Tibial nerve (tissue), 4 donors: ENCODE measurements around the gene RFX1. TPM values are rescaled to one million over a fixed set of nuclear protein-coding genes. Genes with fewer than 3 reads are reported as not detected.
"Not testable (repeated sequence)": the region's sequence is repeated elsewhere in the genome, so short reads cannot be mapped to it uniquely, and the experiment has no call there.

ENCODE experiments used
- DNase-seq, 2 donors: peaks; one replicate each; pipeline ENCODE4 v3.0.0-alpha.2; 2019; ENCODE audit warnings: low spot score in 2 of 2
- H3K27ac ChIP-seq, 4 donors: fragments of 200-600 bp; sonication (generic) in 3 of 4; one replicate each; pipeline ENCODE4 v1.5.1; 2017 to 2019; ENCODE audit warnings: mild to moderate bottlenecking in 1 of 4
- H3K27me3 ChIP-seq, 2 donors: fragments of 200-600 bp; sonication (generic) in 1 of 2; one replicate each; pipeline versions ENCODE4 v1.5.1 to v1.6.0; 2017 to 2019
- H3K36me3 ChIP-seq, 3 donors: fragments of 200-600 bp; sonication (generic); one replicate each; pipeline ENCODE4 v1.5.1; 2018 to 2019
- H3K4me1 ChIP-seq, 4 donors: fragments of 200-600 bp; sonication (generic) in 3 of 4; one replicate each; pipeline ENCODE4 v1.5.1; 2017 to 2019
- H3K4me3 ChIP-seq, 4 donors: fragments of 200-600 bp; sonication (generic) in 3 of 4; one replicate each; pipeline ENCODE4 v1.5.1; 2017 to 2019; ENCODE audit warnings: mild to moderate bottlenecking in 1 of 4, moderate library complexity in 1 of 4
- H3K9me3 ChIP-seq, 4 donors: fragments of 200-600 bp; sonication (generic) in 3 of 4; one replicate each; pipeline ENCODE4 v1.5.1; 2017 to 2019
- EP300 ChIP-seq, 2 donors: sonication (generic); formaldehyde crosslinking; IDR thresholded peaks; one replicate each; pipeline ENCODE4 v1.6.1; 2017; ENCODE audit warnings: antibody characterized with exemption in 2 of 2, mild to moderate bottlenecking in 1 of 2
- POLR2A ChIP-seq, 2 donors: fragments of 450-650 bp; IDR thresholded peaks; one replicate each; pipeline ENCODE4 v1.6.1; 2017; ENCODE audit warnings: antibody characterized with exemption in 2 of 2, mild to moderate bottlenecking in 2 of 2, moderate library complexity in 2 of 2
- WGBS, 2 donors: methylation state at CpG; one replicate each; pipeline ENCODE4 v1.1.5; 2018; 5-methylcytosine and 5-hydroxymethylcytosine counted together
- total RNA-seq, 4 donors: library from RNA; depleted of rRNA; stranded (reverse); fragments of >200 nt; gene quantifications; one replicate each; pipeline ENCODE4 v1.1.0, GENCODE V29; 2016
- TF ChIP-seq, protein P1 (sequence below), 5 experiments: fragments of 200-600 bp in 3 of 5; fragments of 450-650 bp in 2 of 5; sonication (generic) in 3 of 5; IDR thresholded peaks; one replicate each; pipeline ENCODE4 v1.5.1; 2016 to 2019; ENCODE audit warnings: antibody characterized with exemption in 5 of 5, mild to moderate bottlenecking in 3 of 5, moderate library complexity in 2 of 5

RFX1 gene
- total RNA-seq, 4 donors from 2014 or later, result 3.1 to 8.4 (median 6.0) TPM

DNA sequence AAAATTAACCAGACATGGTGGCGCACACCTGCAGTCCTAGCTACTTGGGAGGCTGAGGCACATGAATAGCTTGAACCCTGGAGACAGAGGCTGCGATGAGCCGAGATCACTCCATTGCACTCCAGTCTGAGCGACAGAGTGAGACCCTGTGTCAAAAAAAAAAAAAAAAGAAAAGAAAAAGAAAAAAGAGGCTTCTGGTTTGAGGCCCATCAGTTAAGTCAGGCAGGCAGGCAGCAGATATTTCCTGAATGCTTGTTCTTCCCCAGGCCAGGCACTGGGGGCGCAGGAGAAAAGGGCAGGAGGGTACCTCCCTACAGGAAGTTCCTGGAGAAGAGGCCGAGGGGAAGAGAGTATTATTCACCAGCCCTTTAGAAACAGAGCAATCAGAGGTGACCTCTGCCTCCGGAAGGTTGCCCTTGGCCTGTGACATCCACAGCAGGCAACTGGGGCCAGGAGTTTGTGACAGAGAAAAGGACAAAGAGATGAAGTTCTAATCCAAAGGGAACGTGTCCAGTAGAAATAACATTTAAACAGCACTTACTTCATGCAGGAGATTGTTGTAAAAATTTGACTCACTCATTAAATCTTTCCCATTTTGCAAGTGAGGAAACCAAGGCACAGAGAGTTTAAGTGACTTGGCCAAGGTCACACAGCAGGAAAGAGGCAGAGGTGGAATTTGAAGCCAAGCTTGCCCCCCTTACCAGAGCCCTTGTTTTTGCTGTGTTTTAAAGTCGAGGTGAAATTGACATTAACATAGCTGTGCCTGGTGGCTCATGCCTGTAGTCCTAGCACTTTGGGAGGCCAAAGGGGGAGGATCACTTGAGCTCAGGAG is 17.5 kb upstream of the RFX1 start:
- peaks cover 0 to 7% (median 0%) of the 10 kb centered on the region in 4 donors for H3K4me1 ChIP-seq
- H3K27me3 ChIP-seq, result peaks cover 0 to 16% of the 10 kb centered on the region in 2 donors
- 50 to 55% methylated on average over 9 of the region's 9 CpGs for WGBS, 2 donors
- no peak overlapping the region for H3K4me3 ChIP-seq
- TF ChIP-seq POLR2A (IDR thresholded peaks at IDR 0.05) (no peak), EP300 (IDR thresholded peaks at IDR 0.05) (peak in 1 of 2 donors; percentile 12)
- TF ChIP-seq, protein P1, sequence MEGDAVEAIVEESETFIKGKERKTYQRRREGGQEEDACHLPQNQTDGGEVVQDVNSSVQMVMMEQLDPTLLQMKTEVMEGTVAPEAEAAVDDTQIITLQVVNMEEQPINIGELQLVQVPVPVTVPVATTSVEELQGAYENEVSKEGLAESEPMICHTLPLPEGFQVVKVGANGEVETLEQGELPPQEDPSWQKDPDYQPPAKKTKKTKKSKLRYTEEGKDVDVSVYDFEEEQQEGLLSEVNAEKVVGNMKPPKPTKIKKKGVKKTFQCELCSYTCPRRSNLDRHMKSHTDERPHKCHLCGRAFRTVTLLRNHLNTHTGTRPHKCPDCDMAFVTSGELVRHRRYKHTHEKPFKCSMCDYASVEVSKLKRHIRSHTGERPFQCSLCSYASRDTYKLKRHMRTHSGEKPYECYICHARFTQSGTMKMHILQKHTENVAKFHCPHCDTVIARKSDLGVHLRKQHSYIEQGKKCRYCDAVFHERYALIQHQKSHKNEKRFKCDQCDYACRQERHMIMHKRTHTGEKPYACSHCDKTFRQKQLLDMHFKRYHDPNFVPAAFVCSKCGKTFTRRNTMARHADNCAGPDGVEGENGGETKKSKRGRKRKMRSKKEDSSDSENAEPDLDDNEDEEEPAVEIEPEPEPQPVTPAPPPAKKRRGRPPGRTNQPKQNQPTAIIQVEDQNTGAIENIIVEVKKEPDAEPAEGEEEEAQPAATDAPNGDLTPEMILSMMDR (IDR thresholded peaks at IDR 0.05), result peak in 4 of 5 experiments; percentile 14 to 32 (median 23)
- peak overlapping the region in 1 of 4 donors; percentile 62 for H3K27ac ChIP-seq
- H3K36me3 ChIP-seq, result no peaks in the 10 kb centered on the region
- H3K9me3 ChIP-seq, result no peaks in the 10 kb centered on the region
- DNase-seq, result no peak

DNA sequence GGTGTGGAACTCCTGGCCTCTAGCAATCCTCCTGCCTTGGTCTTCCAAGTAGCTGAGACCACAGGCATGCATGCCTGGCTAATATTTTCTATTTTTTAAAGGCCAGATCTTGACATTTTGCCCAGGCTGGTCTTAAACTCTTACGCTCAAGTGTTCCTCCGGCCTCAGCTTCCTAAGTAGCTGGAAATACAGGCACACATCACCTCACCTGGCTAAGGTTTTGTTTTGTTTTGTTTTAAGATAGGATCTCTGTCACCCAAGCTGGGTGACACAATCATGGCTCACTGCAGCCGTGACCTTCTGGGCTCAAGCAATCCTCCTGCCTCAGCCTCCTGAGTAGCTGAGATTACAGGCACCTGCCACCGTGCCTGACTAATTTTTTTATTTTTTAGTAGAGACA is 16.3 kb upstream of the RFX1 start:
- TF ChIP-seq, protein P1 (IDR thresholded peaks at IDR 0.05), result no peak
- TF ChIP-seq POLR2A (IDR thresholded peaks at IDR 0.05), result no peak
- no peak for TF ChIP-seq EP300 (IDR thresholded peaks at IDR 0.05)
- no peak for DNase-seq
- no peaks in the 10 kb centered on the region for H3K36me3 ChIP-seq
- H3K27ac ChIP-seq, result no peak overlapping the region
- H3K27me3 ChIP-seq, result peaks cover 0 to 7% of the 10 kb centered on the region in 2 donors
- H3K4me3 ChIP-seq, result no peak overlapping the region
- 83 to 87% methylated on average over 4 of the region's 4 CpGs for WGBS, 2 donors
- no peaks in the 10 kb centered on the region for H3K9me3 ChIP-seq
- H3K4me1 ChIP-seq, result peaks cover 0 to 7% (median 0%) of the 10 kb centered on the region in 4 donors

GRCh38 chr19:14021474-14021873 is 15.4 kb upstream of the RFX1 start:
- DNase-seq, result no peak
- Histone ChIP-seq H3K36me3 (no peaks in the 10 kb centered on the region), H3K27ac (no peak overlapping the region), H3K9me3 (no peaks in the 10 kb centered on the region), H3K27me3 (no peaks in the 10 kb centered on the region), H3K4me1 (peaks cover 0 to 7% (median 0%) of the 10 kb centered on the region in 4 donors), H3K4me3 (no peak overlapping the region)
- TF ChIP-seq POLR2A (IDR thresholded peaks at IDR 0.05) (no peak), EP300 (IDR thresholded peaks at IDR 0.05) (no peak)
- TF ChIP-seq, protein P1 (IDR thresholded peaks at IDR 0.05), result no peak
- WGBS, 2 donors, result 57 to 72% methylated on average over 5 of the region's 5 CpGs

DNA sequence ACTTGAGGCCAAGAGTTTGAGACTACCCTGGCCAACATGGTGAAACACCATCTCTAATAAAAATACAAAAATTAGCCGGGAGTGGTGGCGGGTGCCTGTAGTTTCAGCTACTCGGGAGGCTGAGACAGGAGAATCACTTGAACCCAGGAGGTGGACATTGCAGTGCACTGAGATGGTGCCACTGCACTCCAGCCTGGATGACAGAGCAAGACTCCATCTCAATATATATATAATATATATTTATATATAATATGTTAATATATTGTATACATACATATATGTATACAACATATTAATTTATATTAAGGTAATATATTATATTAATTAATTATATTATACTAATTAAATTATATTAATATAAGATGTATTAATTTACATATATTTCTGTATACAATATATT is 13.6 kb upstream of the RFX1 start:
- WGBS, 2 donors, result 88 to 91% methylated on average over 3 of the region's 3 CpGs
- H3K4me1 ChIP-seq, H3K36me3 ChIP-seq, H3K9me3 ChIP-seq, DNase-seq, H3K27me3 ChIP-seq, H3K4me3 ChIP-seq, H3K27ac ChIP-seq: not testable (repeated sequence)

DNA sequence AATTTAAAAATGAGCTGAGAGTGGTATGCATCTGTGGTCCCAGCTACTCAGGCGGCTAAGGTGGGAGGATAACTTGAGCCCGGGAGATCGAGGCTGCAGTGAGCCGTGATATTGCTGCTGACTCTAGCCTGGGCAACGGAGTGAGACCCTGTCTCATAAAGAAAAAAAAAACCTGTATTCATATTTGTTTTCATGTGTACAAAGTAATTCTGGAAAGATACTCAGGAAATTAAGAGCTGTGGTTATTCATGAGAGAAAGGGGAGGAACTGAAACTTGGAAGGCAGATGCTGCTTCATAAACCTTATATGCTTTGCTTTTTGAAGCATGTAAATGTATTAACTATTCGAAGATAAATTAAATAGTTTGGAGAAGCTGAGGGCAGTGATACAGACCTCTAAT is 13.0 kb upstream of the RFX1 start:
- no peak for DNase-seq
- Histone ChIP-seq H3K4me3 (no peak overlapping the region), H3K4me1 (peaks cover 0 to 7% (median 0%) of the 10 kb centered on the region in 4 donors), H3K36me3 (no peaks in the 10 kb centered on the region), H3K27me3 (no peaks in the 10 kb centered on the region), H3K27ac (no peak overlapping the region), H3K9me3 (no peaks in the 10 kb centered on the region)
- TF ChIP-seq, protein P1 (IDR thresholded peaks at IDR 0.05), result no peak
- TF ChIP-seq POLR2A (IDR thresholded peaks at IDR 0.05), result no peak
- TF ChIP-seq EP300 (IDR thresholded peaks at IDR 0.05), result no peak
- 79 to 83% methylated on average over 6 of the region's 6 CpGs for WGBS, 2 donors
